ENCODE results near the gene HELQ.

The HELQ gene

GRCh38 chr4:83440899-83441298, 14.7 kb downstream of the HELQ start:
- DNase-seq (ENCODE audit: low read depth, low spot score) = no peak
- POLR2A ChIA-PET = interaction anchor here (0.6 kb wide), 1 partner anchor 15 kb away, joined by 3 read pairs; the partner anchor contains the start of genes HELQ and MRPS18C
- CTCF ChIA-PET = interaction anchor here (0.9 kb wide), 2 partner anchors 14 to 200 kb away, joined by 3 to 4 read pairs; no protein-coding TSS in a partner anchor
- H3K4me3 ChIP-seq (ENCODE audit: low read depth, low read length) = no peak overlapping the region
- TF ChIP-seq CTCF (IDR thresholded peaks at IDR 0.05; ENCODE audit: insufficient read depth, low read length, missing control alignments) = no peak

GRCh38 chr4:83440148-83440814, 15.3 kb downstream of the HELQ start:
- H3K4me3 ChIP-seq (ENCODE audit: low read depth, low read length) = no peak overlapping the region
- DNase-seq (ENCODE audit: low read depth, low spot score) = no peak
- TF ChIP-seq CTCF (IDR thresholded peaks at IDR 0.05; ENCODE audit: insufficient read depth, low read length, missing control alignments) = no peak
- ChIA-PET POLR2A (no interaction called here), CTCF (interaction anchor here (0.9 kb wide), 2 partner anchors 15 to 201 kb away, joined by 3 to 4 read pairs; no protein-coding TSS in a partner anchor)

- ChIA-PET POLR2A (interaction anchor here (0.6 kb wide), 3 partner anchors 18 to 182 kb away, joined by 3 read pairs; no protein-coding TSS in a partner anchor), CTCF (no interaction called here)
- no peak overlapping the region for H3K4me3 ChIP-seq (ENCODE audit: low read depth, low read length)
- DNase-seq (ENCODE audit: low read depth, low spot score) = peak; percentile 0
- TF ChIP-seq CTCF (IDR thresholded peaks at IDR 0.05; ENCODE audit: insufficient read depth, low read length, missing control alignments) = no peak
These were observed 16.9 kb downstream of the HELQ start for GRCh38 chr4:83438719-83439118.

- no peak overlapping the region for H3K4me3 ChIP-seq (ENCODE audit: low read depth, low read length)
- CTCF ChIA-PET = no interaction called here
- no peak for TF ChIP-seq CTCF (IDR thresholded peaks at IDR 0.05; ENCODE audit: insufficient read depth, low read length, missing control alignments)
- POLR2A ChIA-PET = no interaction called here
- DNase-seq (ENCODE audit: low read depth, low spot score) = no peak
These were observed 18.9 kb downstream of the HELQ start for GRCh38 chr4:83436680-83437079.

GRCh38 chr4:83431200-83431599, 24.4 kb downstream of the HELQ start:
- CTCF ChIA-PET = no interaction called here
- no peak overlapping the region for H3K4me3 ChIP-seq (ENCODE audit: low read depth, low read length)
- POLR2A ChIA-PET = no interaction called here
- no peak for DNase-seq (ENCODE audit: low read depth, low spot score)
- no peak for TF ChIP-seq CTCF (IDR thresholded peaks at IDR 0.05; ENCODE audit: insufficient read depth, low read length, missing control alignments)

- POLR2A ChIA-PET = no interaction called here
- DNase-seq (ENCODE audit: low read depth, low spot score) = no peak
- CTCF ChIA-PET = no interaction called here
- no peak for TF ChIP-seq CTCF (IDR thresholded peaks at IDR 0.05; ENCODE audit: insufficient read depth, low read length, missing control alignments)
- H3K4me3 ChIP-seq (ENCODE audit: low read depth, low read length) = no peak overlapping the region
These were observed 37.4 kb downstream of the HELQ start for GRCh38 chr4:83418211-83418610.
